AG09309 (cell line): ENCODE measurements around the gene TBL1Y.

Source experiments
- DNase-seq: peaks from one replicate; pipeline ENCODE4 v3.0.0-alpha.2; 2010; ENCODE audit warnings: low read depth
- H3K4me3 ChIP-seq: 2 replicates; pipeline ENCODE4 v1.5.1; 2011; ENCODE audit warnings: mild to moderate bottlenecking, low read depth, low read length, moderate library complexity; ENCODE audit not compliant: control insufficient read depth
- CTCF ChIP-seq: IDR thresholded peaks from 2 replicates; pipeline ENCODE4 v1.5.1; 2011; ENCODE audit warnings: mild to moderate bottlenecking, low read depth, low read length, inconsistent platforms; ENCODE audit not compliant: insufficient read depth, control insufficient read depth; ENCODE audit errors: missing control alignments

Gene TBL1Y

GRCh38 chrY:7094365-7094764 is 183.9 kb downstream of the TBL1Y start:
- H3K4me3 ChIP-seq, result no peak overlapping the region
- TF ChIP-seq CTCF, result no peak
- no peak for DNase-seq

- no peak overlapping the region for H3K4me3 ChIP-seq
- DNase-seq, result no peak
- TF ChIP-seq CTCF, result no peak
Measured at GRCh38 chrY:7097021-7097420, 186.5 kb downstream of the TBL1Y start.

- no peak for TF ChIP-seq CTCF
- DNase-seq, result no peak
- H3K4me3 ChIP-seq, result no peak overlapping the region
Measured at GRCh38 chrY:7099742-7100141, 189.2 kb downstream of the TBL1Y start.

- H3K4me3 ChIP-seq, result no peak overlapping the region
- DNase-seq, result no peak
- TF ChIP-seq CTCF, result no peak
Measured at GRCh38 chrY:7102680-7103079, 192.2 kb downstream of the TBL1Y start.

GRCh38 chrY:7107179-7107578 is 196.7 kb downstream of the TBL1Y start:
- H3K4me3 ChIP-seq, result no peak overlapping the region
- no peak for TF ChIP-seq CTCF
- DNase-seq, result no peak

- DNase-seq, result no peak
- no peak for TF ChIP-seq CTCF
- H3K4me3 ChIP-seq, result no peak overlapping the region
Measured at GRCh38 chrY:7110086-7110485, 199.6 kb downstream of the TBL1Y start.

GRCh38 chrY:7115871-7116270 is 205.4 kb downstream of the TBL1Y start:
- DNase-seq, result no peak
- no peak overlapping the region for H3K4me3 ChIP-seq
- no peak for TF ChIP-seq CTCF
